Gastroesophageal sphincter (tissue), 3 donors: ENCODE data around the gene CAPN5.

Source experiments
- CTCF ChIP-seq, 4 experiments: fragments of 200-600 bp in 2 of 4; fragments of 450-650 bp in 2 of 4; sonication (generic) in 1 of 4; IDR thresholded peaks; one replicate each; pipeline ENCODE4 v1.5.1; 2017 to 2019; ENCODE audit warnings: antibody characterized with exemption in 4 of 4, mild to moderate bottlenecking in 2 of 4, moderate library complexity in 2 of 4
- POLR2A ChIP-seq, 2 donors: fragments of 450-650 bp; IDR thresholded peaks; one replicate each; pipeline ENCODE4 v1.6.1; 2017; ENCODE audit warnings: antibody characterized with exemption in 2 of 2, mild to moderate bottlenecking in 2 of 2, moderate library complexity in 1 of 2
- POLR2AphosphoS5 ChIP-seq: sonication (generic); formaldehyde crosslinking; IDR thresholded peaks from one replicate; pipeline ENCODE4 v1.6.1; 2017; ENCODE audit warnings: antibody characterized with exemption

- TF ChIP-seq CTCF (IDR thresholded peaks at IDR 0.05) (no peak), POLR2A (IDR thresholded peaks at IDR 0.05) (no peak), POLR2AphosphoS5 (no peak)
These were observed 93.2 kb downstream of the CAPN5 start for GRCh38 chr11:77159937-77160495.
